ENCODE measurements around the gene B4GALT2.

Gene B4GALT2

GRCh38 chr1:44029911-44030604 is 51.0 kb downstream of the B4GALT2 start:
- DNase-seq (ENCODE audit: low read depth, low spot score) = no peak

DNA sequence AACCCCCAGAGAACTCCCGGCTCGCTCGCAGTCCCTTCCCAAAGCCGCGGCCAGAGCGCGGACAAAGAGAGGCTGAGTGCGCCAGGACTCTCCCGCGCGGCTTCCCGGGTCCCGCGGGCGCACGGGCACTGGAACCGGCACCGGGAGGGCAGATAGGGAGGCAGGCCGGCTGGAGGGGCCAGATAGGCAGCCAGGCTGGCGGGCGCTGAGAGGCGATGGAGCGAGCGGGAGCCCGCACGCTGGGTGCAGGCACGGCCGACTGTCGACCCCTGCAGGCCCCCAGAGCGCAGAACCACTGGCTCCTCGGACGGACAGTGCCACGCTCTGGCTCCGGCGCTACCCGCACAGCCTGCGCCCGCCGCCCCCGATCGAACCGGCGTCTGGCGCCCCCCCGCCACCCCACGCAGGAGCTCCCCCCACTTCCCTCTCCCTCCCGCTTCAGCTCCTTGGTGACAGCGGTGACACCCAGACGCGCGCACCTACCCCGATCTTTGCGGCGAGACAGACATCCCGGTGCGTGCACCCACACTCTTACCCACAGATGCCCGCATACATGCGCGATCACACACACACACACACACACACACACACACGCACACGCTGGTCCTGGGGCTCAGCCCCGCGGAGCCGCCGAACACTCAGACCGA is 51.7 kb downstream of the B4GALT2 start:
- no peak for DNase-seq (ENCODE audit: low read depth, low spot score)

- no peak for DNase-seq (ENCODE audit: low read depth, low spot score)
These were observed 52.5 kb downstream of the B4GALT2 start, which contains the start of gene SLC6A9 for GRCh38 chr1:44031252-44032169. TSS of gene SLC6A9 (minus strand) at chr1:44031462. CDS start at chr1:44024277, 7,185 bp downstream.

DNA sequence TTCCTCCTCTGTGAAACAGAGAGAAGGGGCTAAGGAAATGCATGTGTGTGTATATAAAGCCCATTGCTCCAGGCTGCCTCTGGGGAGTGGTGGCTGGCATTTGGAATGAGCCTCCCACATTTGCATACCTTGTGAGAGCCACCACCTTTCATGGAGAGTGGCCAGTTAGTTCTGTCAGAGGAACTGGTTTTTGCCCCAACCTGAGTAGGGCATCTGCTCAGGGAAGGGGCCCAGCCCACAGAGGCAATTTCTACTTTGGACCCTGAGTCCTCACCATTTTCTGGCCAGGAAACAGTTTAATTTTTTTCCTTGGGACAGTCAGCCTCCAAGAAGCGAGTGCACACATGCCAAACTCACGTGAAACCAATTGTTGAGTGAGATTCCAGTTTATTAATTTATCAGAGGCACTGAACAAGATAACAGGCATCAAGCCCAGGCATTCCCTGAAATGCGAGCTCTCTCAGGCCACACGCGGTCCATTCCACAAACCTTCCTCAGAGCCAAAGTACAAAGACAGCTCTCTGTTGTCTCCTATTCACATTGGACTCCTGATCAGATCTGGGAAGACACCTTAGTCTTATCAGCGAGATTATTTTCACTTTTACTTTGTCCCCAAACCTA is 53.3 kb downstream of the B4GALT2 start:
- no peak for DNase-seq (ENCODE audit: low read depth, low spot score)

- no peak for DNase-seq (ENCODE audit: low read depth, low spot score)
These were observed 54.1 kb downstream of the B4GALT2 start for GRCh38 chr1:44033041-44033575.

GRCh38 chr1:44033756-44034155 is 54.7 kb downstream of the B4GALT2 start:
- DNase-seq (ENCODE audit: low read depth, low spot score) = no peak

DNA sequence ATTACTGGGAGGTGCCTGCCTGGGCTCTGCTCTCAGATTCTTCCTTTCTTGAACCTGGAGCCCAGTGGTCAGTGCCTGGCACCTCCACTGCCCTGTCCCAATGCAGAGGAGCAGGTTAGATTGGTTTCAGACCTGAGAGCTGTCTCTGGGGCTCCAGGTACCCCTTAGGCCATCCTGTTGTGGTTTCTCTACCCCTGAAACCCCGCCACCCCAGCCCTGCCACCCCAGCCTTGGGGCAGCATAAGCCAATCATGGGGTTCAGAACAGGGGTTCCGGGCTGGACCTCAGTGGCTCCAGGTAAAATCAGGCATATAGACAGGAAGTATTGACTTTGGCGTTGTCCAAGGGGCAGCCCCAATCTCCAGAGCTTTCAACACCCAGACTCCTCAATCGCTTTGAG is 55.4 kb downstream of the B4GALT2 start:
- DNase-seq (ENCODE audit: low read depth, low spot score) = no peak

- DNase-seq (ENCODE audit: low read depth, low spot score) = no peak
These were observed 56.1 kb downstream of the B4GALT2 start for GRCh38 chr1:44034976-44035716.

DNA sequence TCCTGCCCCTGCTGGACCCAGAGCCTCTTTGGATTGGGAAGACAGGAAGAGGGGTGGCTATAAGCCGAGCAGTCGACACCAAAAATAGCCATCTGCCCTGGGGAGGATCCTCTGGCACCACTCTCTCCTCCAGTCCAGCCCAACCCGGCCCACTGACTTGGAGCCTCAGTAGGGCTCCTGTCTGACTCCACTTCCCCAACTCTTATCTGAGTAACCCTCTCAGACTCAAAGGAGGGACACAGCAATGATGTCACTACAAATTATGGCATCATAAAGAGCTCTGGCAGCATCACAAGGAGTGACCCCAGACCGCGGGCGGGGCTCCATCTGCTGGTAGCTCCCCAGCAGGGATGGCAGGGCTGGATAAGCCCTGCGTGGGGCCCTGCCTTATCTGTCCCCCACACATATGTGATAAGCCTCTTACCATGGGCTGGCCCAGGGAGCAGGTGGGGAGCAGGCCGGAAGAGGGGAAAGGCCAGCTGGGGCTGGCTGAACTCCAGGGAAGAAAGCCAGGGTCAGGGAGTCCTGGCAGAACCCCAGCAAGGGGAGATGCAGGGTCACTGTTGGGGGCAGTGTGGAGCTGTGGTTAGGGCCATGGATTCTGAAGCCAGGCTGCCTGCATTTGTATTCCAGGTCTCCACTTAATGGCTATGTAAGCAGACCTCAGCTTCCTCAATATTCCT is 56.9 kb downstream of the B4GALT2 start:
- DNase-seq (ENCODE audit: low read depth, low spot score) = no peak

GRCh38 chr1:44036409-44037139 is 57.6 kb downstream of the B4GALT2 start:
- DNase-seq (ENCODE audit: low read depth, low spot score) = no peak

DNA sequence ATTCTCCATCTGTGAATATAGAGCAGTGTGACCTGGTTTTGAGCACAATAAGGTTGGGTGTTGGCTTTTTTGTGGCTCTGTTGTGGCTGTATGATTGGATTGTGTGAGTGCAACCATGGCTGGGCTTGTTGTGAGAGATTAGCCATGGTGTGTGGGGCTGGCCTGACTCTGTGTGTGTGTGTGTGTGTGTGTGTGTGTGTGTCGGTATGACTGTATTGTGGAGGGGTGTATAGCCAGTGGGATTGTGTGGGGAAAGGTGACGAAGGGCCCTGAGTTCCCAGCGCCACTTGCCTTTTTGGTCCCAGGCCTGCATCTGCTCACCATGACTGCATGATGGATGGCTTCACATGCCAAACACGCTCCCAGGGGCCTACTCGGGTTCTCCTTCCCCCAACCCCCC is 58.1 kb downstream of the B4GALT2 start:
- no peak for DNase-seq (ENCODE audit: low read depth, low spot score)

DNA sequence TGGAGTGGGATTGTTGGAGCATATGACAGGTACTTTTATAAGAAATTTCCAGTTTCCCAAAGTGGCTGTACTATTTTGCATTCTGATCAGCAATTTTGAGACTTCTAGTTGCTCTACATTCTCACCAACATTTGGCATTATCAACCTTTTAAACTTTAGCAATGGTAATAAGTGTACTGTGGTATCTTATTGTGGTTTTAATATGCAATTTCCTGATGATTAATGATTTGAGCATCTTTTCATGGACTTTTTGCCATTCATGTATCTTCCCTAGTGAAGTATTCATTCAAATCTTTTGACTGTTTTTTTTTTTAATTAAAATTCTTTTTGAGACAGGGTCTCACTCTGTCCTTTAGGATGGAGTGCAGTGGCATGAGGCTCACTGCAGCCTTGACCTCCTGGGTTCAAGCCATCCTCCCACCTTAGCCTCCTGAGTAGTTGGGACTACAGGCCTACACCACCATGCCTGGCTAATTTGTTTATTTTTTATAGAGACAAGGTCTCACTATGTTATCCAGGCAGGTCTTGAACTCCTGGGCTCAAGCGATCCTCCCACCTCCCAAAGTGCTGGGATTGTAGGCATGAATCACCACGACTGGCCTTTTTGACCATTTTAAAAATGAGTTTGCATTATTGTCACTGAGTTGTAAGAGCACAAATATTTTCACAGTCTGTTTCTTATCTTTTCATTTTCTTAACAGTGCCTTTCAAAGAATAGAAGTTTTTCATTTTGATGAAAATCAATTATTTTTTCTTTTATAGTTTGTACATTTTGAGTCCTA is 60.1 kb downstream of the B4GALT2 start:
- no peak for DNase-seq (ENCODE audit: low read depth, low spot score)

GRCh38 chr1:44040418-44040817 is 61.4 kb downstream of the B4GALT2 start:
- DNase-seq (ENCODE audit: low read depth, low spot score) = no peak
